Ovary (tissue), 9 donors: ENCODE results near the gene MAP3K10. TPM values are rescaled to one million over a fixed set of nuclear protein-coding genes. Genes with fewer than 3 reads are reported as not detected.
"Not testable (repeated sequence)": the region's sequence is repeated elsewhere in the genome, so short reads cannot be mapped to it uniquely, and the experiment has no call there.

Experiments
- DNase-seq, 5 donors: peaks; one replicate each; pipeline ENCODE4 v3.0.0-alpha.2; 2019 to 2020
- H3K27ac ChIP-seq, 2 donors: fragments of 200-600 bp; one replicate each; pipeline versions ENCODE4 v1.5.1 to v1.8.0; 2019 to 2022
- H3K27me3 ChIP-seq: fragments of 200-600 bp; one replicate; pipeline ENCODE4 v1.8.0; 2022
- H3K36me3 ChIP-seq: fragments of 200-600 bp; sonication (generic); one replicate; pipeline ENCODE4 v1.5.1; 2019
- H3K4me1 ChIP-seq: one replicate; pipeline ENCODE4 v1.8.1; 2013; ENCODE audit warnings: mild to moderate bottlenecking, moderate library complexity; ENCODE audit not compliant: insufficient read depth
- H3K4me3 ChIP-seq: fragments of 200-600 bp; sonication (generic); one replicate; pipeline ENCODE4 v1.5.1; 2017
- H3K9me3 ChIP-seq, 2 donors: fragments of 200-600 bp in 1 of 2; sonication (generic) in 1 of 2; one replicate each; pipeline versions ENCODE4 v1.5.1 to v1.8.1; 2013 to 2019; ENCODE audit warnings: mild to moderate bottlenecking in 1 of 2, moderate library complexity in 1 of 2
- CTCF ChIP-seq, 3 donors: fragments of 450-650 bp in 2 of 3; fragments of 200-600 bp in 1 of 3; IDR thresholded peaks; one replicate each; pipeline versions ENCODE4 v1.5.1 to v1.8.0; 2016 to 2022; ENCODE audit warnings: antibody characterized with exemption in 3 of 3, mild to moderate bottlenecking in 1 of 3
- EP300 ChIP-seq: sonication (generic); formaldehyde crosslinking; IDR thresholded peaks from one replicate; pipeline ENCODE4 v1.6.1; 2017; ENCODE audit warnings: antibody characterized with exemption
- POLR2A ChIP-seq: fragments of 450-650 bp; IDR thresholded peaks from one replicate; pipeline ENCODE4 v1.6.1; 2017; ENCODE audit warnings: antibody characterized with exemption, mild to moderate bottlenecking, moderate library complexity
- WGBS, 3 donors: extraction: QIAGEN DNeasy Blood & Tissue Kit in 1 of 3; methylation state at CpG; one replicate each; pipeline versions ENCODE4 v1.1.5 to v1.1.7; 2013 to 2017; 5-methylcytosine and 5-hydroxymethylcytosine counted together
- intact Hi-C, 4 donors: fragments of 100-400 bp; cut with DNase I; formaldehyde crosslinking; loops; one replicate each; pipeline versions ENCODE4 v1.11.0 to v1.15.1; 2022 to 2023
- polyA plus RNA-seq, 2 donors: library from polyadenylated mRNA; stranded (reverse); fragments of 200-250 nt in 1 of 2; fragments of 350-450 nt in 1 of 2; fragmentation: Illumina TruSeq in 1 of 2; extraction: RNeasy Lipid Tissue Mini Kit (QIAGEN cat#74804) in 1 of 2; gene quantifications; one replicate each; pipeline ENCODE4 v1.2.3, GENCODE V29; 2013 to 2014
- total RNA-seq, 7 donors: library from RNA; depleted of rRNA in 2 of 7; stranded (reverse); fragments of >200 nt in 2 of 7; fragmentation: NEBNext Ultra II Directional in 3 of 7; extraction: Animal tissue kit (Norgen Biotek cat#: 25700) in 3 of 7; gene quantifications; one replicate each; pipeline versions ENCODE4 v1.1.0 to v1.2.4, GENCODE V29; 2016 to 2023
- donor health status: DM: no; HTN: no; CAD: no; lungs with moderate emphysema.
- donor health status: DM: no; HTN: no; CAD: no.
- donor health status: Bipolar disorder and iron deficiency.
- donor health status: DM: yes; HTN: yes; CAD: no.
- donor health status: DM: no; HTN: no; CAD: no.
- donor health status: DM: yes; HTN: yes; CAD: no.

The MAP3K10 gene
- total and polyA plus RNA-seq, 9 donors: 1.2 to 26.2 (median 14.6) TPM

GRCh38 chr19:40217934-40218890 lies 27.0 kb downstream of the MAP3K10 start, which contains the start of gene TTC9B:
Gene TTC9B (minus strand): TSS chr19:40218384. CDS start chr19:40218381, 3 bp downstream.
- H3K4me1 ChIP-seq: no peaks in the 10 kb centered on the region
- no peak within 1 kb of the TSS for H3K4me3 ChIP-seq
- DNase-seq: no peak
- no peaks in the 10 kb centered on the region for H3K9me3 ChIP-seq
- H3K36me3 ChIP-seq: no peaks in the 10 kb centered on the region
- no peak for TF ChIP-seq POLR2A
- no peak for TF ChIP-seq CTCF (IDR thresholded peaks at IDR 0.05)
- no peak for TF ChIP-seq EP300
- H3K27me3 ChIP-seq: peaks cover 5% of the 10 kb centered on the region
- no peak within 1 kb of the TSS for H3K27ac ChIP-seq
- 1 to 3% (median 2%) methylated on average over 48 to 75 of the region's 75 CpGs for WGBS, 3 donors
- intact Hi-C loops: loop anchor here in 3 of 4 donors (2.0 to 10.0 kb wide), 3 partner anchors 73 to 673 kb away; partner anchors contain the start of gene EID2 (in 1 of the 3)

- not testable (repeated sequence) for H3K9me3 ChIP-seq, DNase-seq, H3K27me3 ChIP-seq, H3K4me3 ChIP-seq, H3K4me1 ChIP-seq, H3K27ac ChIP-seq, H3K36me3 ChIP-seq
- intact Hi-C loops: loop anchor here in 3 of 4 donors (2.0 to 10.0 kb wide), 3 partner anchors 74 to 674 kb away; partner anchors contain the start of gene EID2 (in 1 of the 3)
- WGBS, 3 donors: 73 to 88% (median 74%) methylated on average over 4 of the region's 4 CpGs
These were observed 27.8 kb downstream of the MAP3K10 start for GRCh38 chr19:40219029-40219428.

- peaks cover 5% of the 10 kb centered on the region for H3K27me3 ChIP-seq
- no peak for TF ChIP-seq POLR2A
- no peak for TF ChIP-seq CTCF (IDR thresholded peaks at IDR 0.05)
- TF ChIP-seq EP300: no peak
These were observed 28.6 kb downstream of the MAP3K10 start for GRCh38 chr19:40219721-40220276.

GRCh38 chr19:40220674-40221073 lies 29.4 kb downstream of the MAP3K10 start:
- intact Hi-C loops: no loop called here
- 75 to 81% (median 79%) methylated on average over 9 of the region's 9 CpGs for WGBS, 3 donors
- H3K36me3 ChIP-seq: no peaks in the 10 kb centered on the region
- H3K27ac ChIP-seq: no peak overlapping the region
- peaks cover 2% of the 10 kb centered on the region for H3K4me1 ChIP-seq
- H3K27me3 ChIP-seq: peaks cover 5% of the 10 kb centered on the region
- H3K9me3 ChIP-seq: no peaks in the 10 kb centered on the region
- TF ChIP-seq POLR2A (no peak), EP300 (no peak), CTCF (IDR thresholded peaks at IDR 0.05) (no peak)
- no peak overlapping the region for H3K4me3 ChIP-seq
- no peak for DNase-seq

More at GRCh38 chr19:40219721-40220276, 28.6 kb downstream of the MAP3K10 start:
- no peaks in the 10 kb centered on the region for H3K4me1 ChIP-seq
- H3K27ac ChIP-seq: no peak overlapping the region
- DNase-seq: no peak
- H3K4me3 ChIP-seq: no peak overlapping the region
- no peaks in the 10 kb centered on the region for H3K9me3 ChIP-seq
- 4 to 6% (median 5%) methylated on average over 8 of the region's 8 CpGs for WGBS, 3 donors
- intact Hi-C loops: loop anchor here in 3 of 4 donors (2.0 to 10.0 kb wide), 3 partner anchors 75 to 675 kb away; partner anchors contain the start of gene EID2 (in 1 of the 3)
- H3K36me3 ChIP-seq: no peaks in the 10 kb centered on the region
